Measurements from ENCODE around the gene CYSRT1.

CYSRT1 gene

GRCh38 chr9:137269231-137269772, 44.3 kb downstream of the CYSRT1 start:
- ATAC-seq: peak; percentile 68
- peaks cover 3% of the 10 kb centered on the region for H3K9me3 Mint-ChIP-seq
- H3K27me3 Mint-ChIP-seq: no peaks in the 10 kb centered on the region
- peak overlapping the region; percentile 81 for H3K4me3 Mint-ChIP-seq
- peaks cover 38% of the 10 kb centered on the region for H3K4me1 Mint-ChIP-seq
- peak overlapping the region; percentile 76 for H3K27ac Mint-ChIP-seq
- peaks cover 44% of the 10 kb centered on the region for H3K36me3 Mint-ChIP-seq

DNA sequence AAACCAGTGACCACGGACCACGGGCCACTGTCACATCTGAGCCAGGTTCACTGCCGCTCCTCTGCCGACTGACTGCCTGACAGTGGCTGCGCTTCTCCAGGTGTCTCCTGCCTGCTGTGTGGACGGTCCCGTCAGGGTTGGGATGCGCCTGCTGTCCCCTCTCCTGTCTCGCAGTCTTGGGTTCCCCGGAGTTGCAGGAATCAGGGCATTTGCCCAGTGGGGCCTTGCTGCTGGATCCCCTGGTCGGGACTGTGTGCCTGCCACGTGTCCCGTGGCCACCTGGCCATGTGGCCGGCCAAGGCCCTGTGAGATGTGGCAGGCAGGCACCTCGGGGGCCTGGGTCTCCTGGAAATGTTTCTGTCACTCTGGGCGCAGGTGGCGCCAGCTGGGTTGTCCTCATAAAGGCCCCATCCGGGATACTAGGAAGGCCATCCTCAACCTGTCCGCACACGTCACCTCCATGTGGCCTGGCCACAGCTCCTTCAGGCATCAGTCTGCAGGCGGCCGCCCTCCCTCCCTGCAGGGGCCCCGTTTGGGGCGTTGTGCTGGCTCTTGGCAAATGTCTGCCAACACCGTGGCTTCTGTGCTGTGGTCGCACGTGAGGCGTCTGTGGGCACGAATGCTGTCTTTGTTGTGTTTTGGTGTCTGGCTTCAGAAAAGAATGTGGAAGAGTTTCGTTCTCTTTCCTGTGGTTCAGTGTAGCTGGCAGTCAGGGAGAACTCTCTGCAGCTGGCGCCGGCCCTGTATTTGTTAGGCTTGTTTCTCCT, 46.1 kb downstream of the CYSRT1 start:
- Mint-ChIP-seq H3K4me1 (peaks cover 56% of the 10 kb centered on the region), H3K27ac (no peak overlapping the region), H3K36me3 (peaks cover 41% of the 10 kb centered on the region), H3K4me3 (no peak overlapping the region), H3K9me3 (peaks cover 3% of the 10 kb centered on the region), H3K27me3 (no peaks in the 10 kb centered on the region)
- ATAC-seq: no peak

GRCh38 chr9:137271696-137272076, 46.7 kb downstream of the CYSRT1 start:
- Mint-ChIP-seq H3K27ac (no peak overlapping the region), H3K36me3 (peaks cover 41% of the 10 kb centered on the region), H3K9me3 (peaks cover 3% of the 10 kb centered on the region), H3K4me1 (peaks cover 62% of the 10 kb centered on the region), H3K27me3 (no peaks in the 10 kb centered on the region), H3K4me3 (no peak overlapping the region)
- no peak for ATAC-seq

DNA sequence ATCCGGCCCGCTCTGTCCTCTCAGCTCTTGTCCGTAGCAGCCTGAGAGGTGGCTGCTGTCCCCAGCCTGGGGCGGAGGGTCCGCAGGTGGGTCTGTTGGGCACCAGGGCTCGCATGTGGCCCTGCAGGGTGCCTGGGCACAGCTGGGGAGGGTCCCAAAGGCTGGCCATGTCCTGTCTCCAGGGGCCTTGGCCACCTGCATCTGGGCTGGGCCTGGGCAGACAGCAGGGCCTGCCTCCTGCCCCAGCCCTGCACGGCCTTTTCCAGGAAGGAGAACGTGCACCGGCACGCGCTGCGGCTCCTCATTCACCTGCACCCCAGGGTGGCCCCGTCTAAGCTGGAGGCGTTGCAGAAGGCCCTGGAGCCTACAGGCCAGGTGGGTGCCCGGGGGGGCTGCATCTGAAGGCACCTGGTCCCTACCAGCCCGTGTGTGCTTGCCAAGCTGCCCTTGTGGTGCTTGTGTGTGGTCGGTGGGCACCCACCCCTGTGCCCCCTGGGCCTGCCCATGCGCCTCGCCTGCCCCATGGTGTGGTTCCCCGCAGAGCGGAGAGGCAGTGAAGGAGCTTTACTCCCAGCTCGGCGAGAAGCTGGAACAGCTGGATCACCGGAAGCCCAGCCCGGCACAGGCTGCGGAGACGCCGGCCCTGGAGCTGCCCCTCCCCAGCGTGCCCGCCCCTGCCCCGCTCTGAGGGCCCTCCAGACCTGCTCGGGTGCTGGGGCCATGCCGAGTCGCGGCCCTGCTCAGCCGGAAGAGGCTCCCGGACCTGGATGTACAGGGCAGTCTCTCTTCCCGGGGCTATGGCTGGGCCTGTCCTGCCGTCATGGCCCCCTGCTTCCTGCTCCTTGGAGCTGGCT, 47.5 kb downstream of the CYSRT1 start:
- Mint-ChIP-seq H3K27ac (no peak overlapping the region), H3K36me3 (peaks cover 34% of the 10 kb centered on the region), H3K27me3 (no peaks in the 10 kb centered on the region), H3K9me3 (peaks cover 3% of the 10 kb centered on the region), H3K4me3 (no peak overlapping the region), H3K4me1 (peaks cover 69% of the 10 kb centered on the region)
- ATAC-seq: no peak

GRCh38 chr9:137273095-137273490, 48.1 kb downstream of the CYSRT1 start:
- H3K4me1 Mint-ChIP-seq: peaks cover 67% of the 10 kb centered on the region
- no peak overlapping the region for H3K27ac Mint-ChIP-seq
- H3K27me3 Mint-ChIP-seq: no peaks in the 10 kb centered on the region
- no peak overlapping the region for H3K4me3 Mint-ChIP-seq
- peaks cover 27% of the 10 kb centered on the region for H3K36me3 Mint-ChIP-seq
- ATAC-seq: no peak
- H3K9me3 Mint-ChIP-seq: peaks cover 3% of the 10 kb centered on the region

GRCh38 chr9:137273611-137274320, 48.8 kb downstream of the CYSRT1 start:
- H3K9me3 Mint-ChIP-seq: no peaks in the 10 kb centered on the region
- no peak for ATAC-seq
- no peak overlapping the region for H3K4me3 Mint-ChIP-seq
- H3K4me1 Mint-ChIP-seq: peaks cover 60% of the 10 kb centered on the region
- H3K27ac Mint-ChIP-seq: peak overlapping the region; percentile 96
- H3K36me3 Mint-ChIP-seq: peaks cover 21% of the 10 kb centered on the region
- H3K27me3 Mint-ChIP-seq: no peaks in the 10 kb centered on the region

- H3K27me3 Mint-ChIP-seq: no peaks in the 10 kb centered on the region
- H3K9me3 Mint-ChIP-seq: no peaks in the 10 kb centered on the region
- H3K4me1 Mint-ChIP-seq: peaks cover 46% of the 10 kb centered on the region
- H3K36me3 Mint-ChIP-seq: peaks cover 10% of the 10 kb centered on the region
- peak overlapping the region; percentile 96 for H3K27ac Mint-ChIP-seq
- H3K4me3 Mint-ChIP-seq: peak overlapping the region; percentile 55
- ATAC-seq: no peak
Observed at GRCh38 chr9:137275203-137275587, 50.2 kb downstream of the CYSRT1 start.
